PC-3 (cell line): Measurements from ENCODE around the gene IGFALS.

Source experiments
- CTCF ChIP-seq: fragments of 300-600 bp; sonication (generic); conservative IDR thresholded peaks from 2 replicates; pipeline ENCODE4 v1.5.1; 2017; ENCODE audit warnings: antibody characterized with exemption, low read depth, mild to moderate bottlenecking, low read length
- EZH2 ChIP-seq: fragments of 300-600 bp; sonication (generic); IDR thresholded peaks from one replicate; pipeline ENCODE4 v1.6.1; 2017; ENCODE audit warnings: antibody characterized with exemption, mild to moderate bottlenecking, low read length; ENCODE audit not compliant: unreplicated experiment

GRCh38 chr16:1826691-1827573, 33.4 kb upstream of the IGFALS start, which contains the start of the genes FAHD1 and HAGH:
- no peak for TF ChIP-seq CTCF
- TF ChIP-seq EZH2 = no peak
